Suprapubic skin (tissue), 3 donors: Measurements from ENCODE around the gene OSBPL2.

Source experiments
- CTCF ChIP-seq, 2 donors: fragments of 200-600 bp in 1 of 2; fragments of 450-650 bp in 1 of 2; sonication (generic) in 1 of 2; IDR thresholded peaks; one replicate each; pipeline ENCODE4 v1.5.1; 2016 to 2019; ENCODE audit warnings: antibody characterized with exemption in 2 of 2, mild to moderate bottlenecking in 1 of 2, moderate library complexity in 1 of 2
- POLR2AphosphoS5 ChIP-seq, 3 donors: sonication (generic); formaldehyde crosslinking; IDR thresholded peaks; one replicate each; pipeline ENCODE4 v1.6.1; 2017; ENCODE audit warnings: antibody characterized with exemption in 3 of 3

GRCh38 chr20:62243106-62243505 lies 4.8 kb downstream of the OSBPL2 start:
- no peak for TF ChIP-seq CTCF (IDR thresholded peaks at IDR 0.05)
- no peak for TF ChIP-seq POLR2AphosphoS5 (IDR thresholded peaks at IDR 0.05)
